GM18858 (cell line): ENCODE results near the gene HIC1.
"Not testable (repeated sequence)": the region's sequence is repeated elsewhere in the genome, so short reads cannot be mapped to it uniquely, and the experiment has no call there.

Experiments
- ATAC-seq: cut with Tn5 transposase; IDR thresholded peaks from one replicate; pipeline ENCODE4 v1.9.1; 2021; ENCODE audit not compliant: unreplicated experiment

Gene HIC1

GRCh38 chr17:2054512-2055291 lies at the start of gene HIC1:
TSS of gene HIC1 (plus strand) at chr17:2055103. CDS start at chr17:2056691, 1,588 bp downstream.
- ATAC-seq = no peak

GRCh38 chr17:2008332-2009126 lies 46.4 kb upstream of the HIC1 start:
- no peak for ATAC-seq

GRCh38 chr17:2009737-2010136 lies 45.2 kb upstream of the HIC1 start:
- no peak for ATAC-seq

- ATAC-seq = no peak
Measured at GRCh38 chr17:2011411-2012371, 43.2 kb upstream of the HIC1 start.

- no peak for ATAC-seq
Measured at GRCh38 chr17:2012499-2012898, 42.4 kb upstream of the HIC1 start.

GRCh38 chr17:2013220-2013993 lies 41.5 kb upstream of the HIC1 start:
- not testable (repeated sequence) for ATAC-seq

GRCh38 chr17:2013994-2014317 lies 40.9 kb upstream of the HIC1 start:
- no peak for ATAC-seq

- ATAC-seq = no peak
Measured at GRCh38 chr17:2015314-2015713, 39.6 kb upstream of the HIC1 start.

GRCh38 chr17:2016494-2016893 lies 38.4 kb upstream of the HIC1 start:
- ATAC-seq = no peak

GRCh38 chr17:2017274-2017941 lies 37.5 kb upstream of the HIC1 start:
- ATAC-seq = no peak

GRCh38 chr17:2018716-2019510 lies 36.0 kb upstream of the HIC1 start:
- no peak for ATAC-seq

- no peak for ATAC-seq
Measured at GRCh38 chr17:2019723-2020122, 35.2 kb upstream of the HIC1 start.

GRCh38 chr17:2020721-2021120 lies 34.2 kb upstream of the HIC1 start:
- ATAC-seq = no peak

GRCh38 chr17:2022647-2023240 lies 32.2 kb upstream of the HIC1 start:
- ATAC-seq = no peak

- ATAC-seq = no peak
Measured at GRCh38 chr17:2023256-2023655, 31.6 kb upstream of the HIC1 start.

- ATAC-seq = no peak
Measured at GRCh38 chr17:2023692-2024571, 31.0 kb upstream of the HIC1 start.

- no peak for ATAC-seq
Measured at GRCh38 chr17:2024572-2025219, 30.2 kb upstream of the HIC1 start.
